GM12801 (cell line): Measurements from ENCODE around the gene PPP1R3G.

Experiments
- CTCF ChIP-seq: IDR thresholded peaks from one replicate; pipeline ENCODE4 v1.5.1; 2011; ENCODE audit warnings: control low read depth; ENCODE audit not compliant: insufficient read length; ENCODE audit errors: extremely low read depth

Gene PPP1R3G

DNA sequence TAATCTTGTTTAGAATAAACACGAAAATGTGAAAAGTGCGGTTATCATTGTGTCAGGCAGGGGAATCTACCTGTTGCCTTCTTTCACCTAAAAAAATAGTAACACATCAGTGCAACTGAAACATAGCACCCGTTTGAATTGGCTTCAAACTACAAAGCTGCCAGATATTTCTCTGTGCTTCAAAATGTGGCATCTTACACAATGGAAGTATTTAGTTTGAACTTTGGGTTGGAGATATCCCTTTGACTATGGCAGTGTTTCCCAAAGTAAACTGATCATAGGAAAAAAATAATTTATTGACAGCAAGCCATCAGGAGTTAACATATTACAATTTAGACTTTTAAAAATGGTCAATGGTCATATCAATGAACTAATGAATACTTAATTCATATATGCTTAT is 3.6 kb downstream of the PPP1R3G start:
- TF ChIP-seq CTCF, result no peak

DNA sequence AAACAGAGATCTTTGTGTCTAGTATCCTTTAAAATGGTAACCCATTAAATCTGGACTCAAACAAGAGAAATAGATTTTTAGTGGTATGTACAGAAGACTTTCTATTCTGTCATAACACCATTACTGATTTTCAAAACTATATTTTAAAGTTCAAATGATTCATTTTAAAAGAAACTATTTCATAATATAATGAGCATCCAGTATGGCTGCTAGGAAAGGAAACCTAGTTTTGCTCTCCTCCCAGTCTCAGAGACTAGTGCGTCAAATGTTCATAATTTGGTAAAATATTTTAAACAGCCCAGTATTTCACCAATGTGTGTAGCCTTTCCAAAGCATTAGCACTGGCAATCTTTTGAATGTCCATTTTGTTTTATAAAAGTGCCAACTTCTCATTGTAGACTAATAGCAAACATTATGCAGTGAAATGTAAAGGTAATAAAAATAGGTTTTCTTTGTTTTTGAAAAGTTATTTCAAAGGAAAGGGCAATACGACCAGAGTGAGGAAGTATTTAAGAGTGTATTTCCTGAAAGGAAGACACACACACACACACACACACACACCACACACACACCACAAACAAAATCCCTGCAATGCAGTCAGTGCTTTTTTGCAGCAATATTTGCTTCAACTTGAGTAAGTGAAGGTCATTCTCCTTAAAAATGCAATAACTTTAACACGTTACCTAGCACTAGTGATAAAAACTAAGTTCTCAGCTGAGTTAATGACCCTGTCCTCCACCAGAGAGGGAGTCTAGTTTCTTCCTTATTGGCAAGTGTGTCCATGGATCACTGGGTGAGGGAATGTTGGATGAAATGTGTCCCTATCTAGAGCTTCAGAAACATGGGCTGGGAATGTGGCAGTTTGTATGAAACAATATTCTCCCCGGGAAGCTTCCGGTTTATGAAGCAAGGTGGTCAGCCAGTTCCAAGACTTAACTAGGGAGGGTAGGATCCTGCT is 4.6 kb downstream of the PPP1R3G start:
- TF ChIP-seq CTCF, result no peak

DNA sequence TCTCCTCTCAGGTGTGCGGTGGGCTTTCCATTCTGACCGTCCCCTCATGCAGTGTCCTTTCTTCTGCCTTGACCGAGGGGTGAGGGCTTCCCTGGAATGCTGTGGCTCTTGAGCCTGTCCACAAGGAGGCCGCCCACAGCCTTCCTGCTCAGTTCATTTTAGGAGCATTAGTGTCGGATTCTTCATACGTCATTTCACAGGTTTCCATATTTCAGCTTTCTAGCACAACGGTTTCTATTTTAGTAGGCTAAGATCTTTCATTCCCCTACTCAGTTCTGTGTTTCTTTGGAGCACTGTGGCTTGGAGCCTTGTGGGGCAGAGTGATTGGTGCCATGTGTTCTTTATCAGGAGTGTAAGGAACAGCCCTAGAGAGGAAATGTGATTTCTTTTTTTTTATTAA is 5.5 kb downstream of the PPP1R3G start:
- no peak for TF ChIP-seq CTCF

- no peak for TF ChIP-seq CTCF
These were observed 6.3 kb downstream of the PPP1R3G start for GRCh38 chr6:5091210-5092069.

- no peak for TF ChIP-seq CTCF
These were observed 8.3 kb downstream of the PPP1R3G start for GRCh38 chr6:5093231-5094015.

DNA sequence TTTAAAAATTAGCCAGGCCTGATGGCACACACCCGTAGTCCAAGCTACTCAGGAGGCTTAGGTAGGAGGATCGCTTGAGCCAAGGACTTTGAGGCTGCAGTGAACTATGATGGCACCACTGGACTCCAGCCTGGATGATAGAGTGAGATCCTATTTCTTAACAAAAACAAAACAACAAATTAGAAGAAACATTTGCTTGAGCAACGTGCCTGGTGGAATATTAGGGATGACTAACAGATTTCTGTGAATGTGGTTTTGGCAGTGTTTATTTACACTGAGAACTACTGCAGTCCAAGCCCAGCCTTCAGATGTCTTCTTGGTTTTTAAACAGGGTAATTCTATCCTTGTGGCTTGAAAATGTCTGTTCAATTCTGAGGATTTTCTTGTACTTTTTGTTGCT is 9.2 kb downstream of the PPP1R3G start:
- no peak for TF ChIP-seq CTCF

- no peak for TF ChIP-seq CTCF
These were observed 10.1 kb downstream of the PPP1R3G start for GRCh38 chr6:5095236-5095635.
